Urothelium cell line (cell line): ENCODE measurements around the gene BLTP2.
"Not testable (repeated sequence)": the region's sequence is repeated elsewhere in the genome, so short reads cannot be mapped to it uniquely, and the experiment has no call there.

Source experiments
- DNase-seq: peaks from one replicate; pipeline ENCODE4 v3.0.0; 2011; ENCODE audit warnings: low spot score, mixed read lengths
- FAIRE-seq: peaks from 2 replicates; lab custom pipeline; 2011; peaks lifted over from hg19 to GRCh38; lab: Jason Lieb, UNC

The BLTP2 gene

DNA sequence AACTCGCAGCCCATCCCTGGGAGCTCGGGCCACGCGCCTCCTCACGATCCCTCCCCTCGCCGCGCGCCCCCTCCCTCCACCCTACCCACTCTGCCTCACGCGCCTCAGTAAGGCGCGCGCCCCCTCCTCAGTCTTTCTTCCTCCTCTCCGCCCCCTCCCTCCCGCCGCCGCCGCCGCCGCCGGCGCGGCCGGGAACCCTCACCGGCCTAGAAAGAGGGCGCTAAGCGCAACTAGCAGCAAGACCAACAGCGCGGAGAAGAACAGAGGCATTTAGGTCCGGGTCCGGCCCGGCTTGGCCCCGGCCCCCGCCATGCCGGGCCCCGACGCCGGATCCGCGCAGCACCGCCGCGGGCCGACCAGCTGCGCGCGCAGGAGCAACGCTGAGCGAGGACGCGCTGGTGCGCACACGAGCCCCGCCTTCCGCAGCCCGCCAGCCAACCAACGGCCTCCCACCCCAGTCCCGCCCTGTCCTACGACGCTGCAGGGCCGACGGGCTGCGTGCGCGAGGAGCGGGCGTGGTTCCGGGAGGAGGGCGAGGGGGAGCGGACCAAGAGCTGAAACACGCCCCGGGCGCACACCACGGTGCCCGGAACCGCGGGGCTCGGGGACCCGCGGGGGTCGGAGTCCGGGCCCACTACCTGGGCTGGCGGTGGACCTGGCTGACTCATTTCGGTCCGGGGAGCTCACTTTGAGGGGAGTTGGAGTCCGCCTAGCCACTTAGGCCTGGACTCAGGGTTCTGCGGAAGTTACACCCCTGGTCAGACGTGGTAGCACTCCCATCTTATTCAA, at the start of gene BLTP2:
Gene BLTP2, minus strand, starts transcription at position 372 of the 789 bp plus-strand sequence. Its CDS starts 102 bp downstream, at position 270.
- DNase-seq (peak; percentile 99), FAIRE-seq (peak; percentile 80)

DNA sequence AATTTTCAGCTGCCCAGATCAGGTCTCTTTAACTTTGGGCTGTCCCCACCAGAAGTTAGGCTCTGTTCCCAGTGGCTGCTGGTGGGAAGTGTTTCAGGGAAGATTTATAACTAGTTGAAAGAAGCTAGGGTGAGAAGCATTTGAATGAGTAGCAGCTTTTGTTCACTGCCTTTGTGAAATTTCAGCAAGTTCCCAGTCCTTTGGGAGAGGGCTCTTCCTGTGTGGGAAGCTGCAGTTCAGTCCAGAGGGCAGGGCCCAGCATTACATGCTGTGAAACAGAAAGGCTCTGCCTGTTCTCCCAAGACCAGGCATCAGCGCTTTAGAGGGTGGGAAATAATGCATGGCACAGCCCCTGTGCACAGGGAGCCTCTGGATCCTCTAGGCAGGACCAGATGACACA, 48.9 kb upstream of the BLTP2 start:
- DNase-seq, result no peak
- FAIRE-seq, result no peak

DNA sequence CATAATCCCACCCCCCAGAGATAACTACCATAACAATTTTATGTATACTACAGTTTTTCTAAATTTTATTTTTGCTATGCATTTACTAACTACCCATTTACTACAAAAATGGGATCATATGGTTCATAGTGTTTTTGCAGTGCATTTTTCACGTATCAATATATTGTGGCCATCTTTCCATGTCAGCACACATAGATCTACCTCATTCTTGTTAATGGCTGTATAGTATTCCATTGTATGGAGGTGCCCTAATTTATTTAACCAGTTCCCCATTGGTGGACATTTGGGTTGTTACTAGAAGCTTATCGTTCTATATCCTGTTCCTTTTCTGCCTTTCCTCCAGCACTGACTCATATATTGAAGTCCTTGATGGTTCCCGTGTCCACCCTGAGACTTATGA, 44.1 kb upstream of the BLTP2 start:
- no peak for FAIRE-seq
- no peak for DNase-seq

DNA sequence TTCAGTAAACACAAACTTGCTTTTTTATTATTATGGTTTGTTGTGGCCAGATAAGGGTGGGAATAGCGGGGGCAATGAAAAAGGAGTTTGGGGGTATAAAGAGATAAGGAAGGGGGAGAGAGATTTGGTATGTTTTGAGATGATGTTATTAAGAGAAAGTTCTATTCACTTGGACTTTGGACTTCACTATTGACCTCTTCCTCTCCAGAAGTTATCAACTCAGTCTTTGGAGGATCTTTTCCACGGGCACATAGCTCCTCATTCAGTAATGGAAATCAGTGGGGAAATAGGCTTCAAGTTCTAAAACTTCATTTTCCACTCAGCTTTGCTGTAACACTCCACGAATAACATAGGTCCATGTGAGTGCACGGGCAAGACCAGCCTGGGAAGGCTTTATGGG, 43.5 kb upstream of the BLTP2 start:
- FAIRE-seq (no peak), DNase-seq (no peak)

DNA sequence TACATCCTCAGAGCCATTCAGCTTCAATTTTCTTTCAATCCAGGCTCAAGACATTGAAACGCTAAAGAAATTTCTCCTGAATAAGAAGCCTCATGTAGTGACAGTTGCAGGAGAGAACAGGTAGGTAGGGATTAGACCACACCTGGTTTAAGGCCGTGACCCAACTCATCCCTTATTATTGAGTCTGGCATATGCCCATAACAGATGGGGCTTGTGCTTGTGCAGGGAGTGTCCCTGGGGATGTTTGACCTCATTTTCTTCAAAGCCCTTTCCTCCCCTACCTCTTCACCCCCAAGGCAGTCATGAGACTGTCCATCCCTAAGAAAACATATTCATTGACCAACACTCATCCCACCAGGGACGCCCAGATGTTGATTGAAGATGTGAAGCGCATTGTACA, 41.3 kb upstream of the BLTP2 start:
- DNase-seq (no peak), FAIRE-seq (no peak)

DNA sequence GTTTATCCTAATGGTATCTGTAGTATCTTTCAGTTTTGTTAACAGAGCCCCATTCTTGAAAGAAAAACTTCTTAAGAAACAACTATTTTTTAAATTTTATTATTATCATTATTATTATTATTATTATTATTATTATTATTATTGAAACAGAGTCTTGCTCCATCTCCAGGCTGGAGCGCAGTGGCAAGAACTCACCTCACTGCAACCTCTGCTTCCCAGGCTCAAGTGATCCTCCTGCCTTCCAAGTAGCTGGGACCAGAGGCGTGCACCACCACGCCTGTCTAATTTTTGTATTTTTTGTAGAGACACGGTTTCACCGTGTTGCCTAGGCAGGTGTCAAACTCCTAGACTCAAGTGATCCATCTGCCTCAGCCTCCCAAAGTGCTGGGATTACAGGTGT, 40.4 kb upstream of the BLTP2 start:
- no peak for FAIRE-seq

DNA sequence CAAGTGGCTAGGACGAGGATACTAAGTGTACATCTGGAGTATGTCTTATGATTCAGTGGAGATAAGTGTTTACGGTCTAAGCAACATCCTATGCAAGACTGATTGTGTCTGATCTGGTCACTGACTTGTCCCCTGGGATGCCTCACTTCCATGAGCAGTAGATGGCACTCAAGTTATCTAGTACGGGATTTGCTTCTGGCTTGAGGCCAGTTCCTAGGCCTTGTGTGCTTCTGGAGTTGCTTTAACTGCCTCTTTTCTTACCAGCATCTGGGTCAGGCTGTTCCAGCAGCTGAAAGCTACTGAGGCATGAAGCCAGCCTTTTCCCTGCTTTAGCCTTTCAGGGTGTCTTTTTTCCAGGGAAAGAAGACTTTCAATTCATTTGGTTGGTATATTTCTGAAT, 40.0 kb upstream of the BLTP2 start:
- no peak for DNase-seq
- peak; percentile 74 for FAIRE-seq

More for the DNA sequence above, 40.4 kb upstream of the BLTP2 start:
- DNase-seq, result no peak

DNA sequence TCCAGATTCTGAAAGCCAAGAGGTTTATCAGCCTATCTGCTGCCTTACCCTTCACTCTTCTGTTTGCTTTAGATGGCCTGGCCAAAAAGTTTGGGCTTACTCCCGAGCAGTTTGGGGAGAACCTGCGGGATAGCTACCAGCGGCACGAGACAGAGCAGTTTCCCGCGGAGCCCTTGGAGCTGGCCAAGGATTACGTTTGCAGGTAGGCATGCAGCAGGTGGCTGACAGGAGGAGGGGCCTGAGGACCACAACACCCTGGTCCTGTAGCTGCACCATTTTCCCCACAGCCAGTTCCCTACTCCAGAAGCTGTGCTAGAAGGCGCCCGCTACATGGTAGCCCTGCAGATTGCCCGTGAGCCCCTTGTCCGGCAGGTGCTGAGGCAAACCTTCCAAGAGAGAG, 37.7 kb upstream of the BLTP2 start:
- FAIRE-seq, result no peak
- DNase-seq, result no peak

DNA sequence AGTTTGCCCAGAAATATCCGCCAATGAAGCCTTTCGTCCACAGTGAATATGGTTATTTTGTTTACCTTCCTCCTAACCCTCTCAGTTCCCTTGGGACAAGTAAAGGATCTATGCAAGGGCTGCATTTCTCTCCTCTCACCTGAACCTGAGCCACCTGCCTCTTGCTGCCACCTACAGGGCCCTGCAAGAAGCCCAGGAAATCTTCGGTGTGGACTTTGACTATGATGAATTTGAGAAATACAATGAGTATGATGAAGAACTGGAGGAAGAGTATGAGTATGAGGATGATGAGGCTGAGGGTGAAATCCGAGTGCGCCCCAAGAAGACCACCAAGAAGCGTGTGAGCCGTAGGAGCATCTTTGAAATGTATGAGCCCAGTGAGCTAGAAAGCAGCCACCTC, 31.0 kb upstream of the BLTP2 start:
- FAIRE-seq, result no peak
- DNase-seq, result no peak

DNA sequence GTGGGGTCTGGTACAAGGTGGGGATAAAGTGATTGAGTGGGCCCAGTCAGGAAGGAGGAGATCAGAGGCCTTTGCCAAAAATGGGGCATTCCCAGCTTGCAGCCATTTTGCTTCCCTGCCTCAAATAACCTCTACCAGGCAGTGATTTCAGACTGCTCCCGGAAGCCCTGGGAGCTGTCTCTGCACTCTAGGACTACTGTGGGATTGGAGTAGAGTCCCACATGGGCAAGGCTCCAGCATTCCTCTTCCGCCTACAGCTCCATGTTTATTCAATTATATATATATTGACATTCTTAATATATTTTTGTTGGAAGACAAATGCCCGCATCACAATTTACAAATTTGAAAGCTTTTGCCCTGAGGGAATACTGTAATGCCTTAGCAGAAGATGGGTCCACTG, 30.5 kb upstream of the BLTP2 start:
- DNase-seq (no peak), FAIRE-seq (no peak)

DNA sequence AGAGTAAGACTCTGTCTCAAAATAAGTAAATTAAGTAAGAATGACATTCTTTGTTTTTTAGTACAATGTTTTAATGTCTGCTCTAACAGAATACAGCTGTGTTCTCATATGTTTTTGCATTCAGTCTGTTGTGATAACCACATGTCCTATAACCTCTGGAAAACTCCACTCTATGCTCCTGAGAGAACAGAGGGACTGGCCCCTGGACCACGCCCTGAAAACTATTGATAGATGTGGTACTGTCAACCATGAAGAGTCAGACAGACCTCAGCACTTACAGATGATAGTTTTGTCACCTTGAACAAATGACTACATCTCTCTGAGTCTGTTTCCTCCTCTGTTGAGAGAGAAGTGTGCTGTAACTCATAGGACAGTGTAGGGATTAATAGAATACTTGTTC, 25.0 kb upstream of the BLTP2 start:
- FAIRE-seq (no peak), DNase-seq (no peak)

DNA sequence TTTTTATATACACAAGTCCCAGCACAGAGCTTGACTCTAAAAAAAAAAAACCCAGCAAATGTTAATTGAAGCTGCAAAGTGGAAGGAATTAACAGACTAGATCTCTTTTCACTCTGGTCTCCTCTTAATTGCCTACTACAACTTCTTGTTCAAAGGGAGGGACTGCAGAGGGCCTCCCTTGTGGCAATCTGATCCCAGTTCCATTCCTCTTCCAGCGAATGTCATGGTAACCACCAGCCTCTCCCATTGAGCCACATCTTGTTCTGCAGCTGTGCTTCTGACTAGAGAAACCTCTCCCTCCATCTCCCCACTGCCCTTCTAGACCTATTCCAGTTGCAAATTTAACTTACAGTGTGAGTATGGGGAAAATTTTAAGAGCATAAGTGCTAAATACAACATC, 22.9 kb upstream of the BLTP2 start:
- FAIRE-seq, result no peak
- DNase-seq, result no peak

DNA sequence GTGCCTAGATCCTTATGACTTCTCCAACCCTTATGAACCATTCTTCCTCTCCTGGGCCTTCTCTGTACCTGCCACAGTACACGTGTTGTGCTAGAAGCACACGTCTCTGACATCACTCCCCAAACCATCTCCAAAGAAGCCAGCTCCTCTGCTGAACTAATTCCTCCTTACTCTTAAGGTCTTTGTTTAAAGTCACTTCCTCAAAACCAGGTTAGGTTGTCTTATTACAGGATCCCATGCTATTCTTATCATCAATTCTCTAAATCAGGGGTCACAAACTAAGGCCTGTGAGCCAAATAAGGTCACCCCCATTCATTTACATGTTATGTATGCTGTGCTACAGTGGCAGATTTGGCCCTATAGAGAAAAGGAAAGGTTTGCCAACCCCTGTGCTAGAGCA, 21.0 kb upstream of the BLTP2 start:
- FAIRE-seq, result no peak

DNA sequence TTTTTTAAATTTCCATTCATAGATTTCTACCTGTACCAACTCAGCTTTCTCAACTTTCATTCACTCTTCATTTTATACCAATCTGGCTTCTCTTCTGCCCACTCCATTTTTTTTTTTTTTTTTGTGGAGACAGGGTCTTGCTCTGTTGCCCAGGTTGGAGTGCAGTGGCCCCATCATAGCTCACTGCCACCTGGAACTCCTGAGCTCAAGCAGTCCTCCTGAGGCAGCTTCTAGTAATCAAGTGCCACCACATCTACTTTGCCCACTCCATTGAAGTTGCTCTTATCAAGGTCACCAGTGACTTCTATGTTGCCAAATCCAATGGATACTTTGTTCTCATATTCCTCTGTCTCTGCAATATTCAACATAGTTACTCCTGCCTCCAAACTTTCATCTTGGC, 18.8 kb upstream of the BLTP2 start:
- no peak for FAIRE-seq

More for the DNA sequence above, 21.0 kb upstream of the BLTP2 start:
- no peak for DNase-seq

DNA sequence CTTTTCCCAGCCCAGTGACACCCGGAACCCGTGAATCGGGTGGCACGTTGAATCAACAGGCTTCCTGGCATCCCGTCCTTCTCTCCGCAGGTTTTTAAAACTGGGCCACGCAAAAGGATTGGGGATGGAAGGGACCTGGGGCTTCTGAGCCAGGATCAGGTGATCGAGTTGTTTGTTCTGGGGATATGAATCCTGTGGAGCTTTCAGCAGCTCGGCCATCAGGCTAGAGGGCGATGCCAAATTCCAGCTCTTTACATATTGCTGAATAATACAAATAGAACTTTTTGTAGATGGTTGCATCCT, 17.5 kb upstream of the BLTP2 start:
- DNase-seq (no peak), FAIRE-seq (no peak)

More for the DNA sequence above, 18.8 kb upstream of the BLTP2 start:
- DNase-seq, result no peak

DNA sequence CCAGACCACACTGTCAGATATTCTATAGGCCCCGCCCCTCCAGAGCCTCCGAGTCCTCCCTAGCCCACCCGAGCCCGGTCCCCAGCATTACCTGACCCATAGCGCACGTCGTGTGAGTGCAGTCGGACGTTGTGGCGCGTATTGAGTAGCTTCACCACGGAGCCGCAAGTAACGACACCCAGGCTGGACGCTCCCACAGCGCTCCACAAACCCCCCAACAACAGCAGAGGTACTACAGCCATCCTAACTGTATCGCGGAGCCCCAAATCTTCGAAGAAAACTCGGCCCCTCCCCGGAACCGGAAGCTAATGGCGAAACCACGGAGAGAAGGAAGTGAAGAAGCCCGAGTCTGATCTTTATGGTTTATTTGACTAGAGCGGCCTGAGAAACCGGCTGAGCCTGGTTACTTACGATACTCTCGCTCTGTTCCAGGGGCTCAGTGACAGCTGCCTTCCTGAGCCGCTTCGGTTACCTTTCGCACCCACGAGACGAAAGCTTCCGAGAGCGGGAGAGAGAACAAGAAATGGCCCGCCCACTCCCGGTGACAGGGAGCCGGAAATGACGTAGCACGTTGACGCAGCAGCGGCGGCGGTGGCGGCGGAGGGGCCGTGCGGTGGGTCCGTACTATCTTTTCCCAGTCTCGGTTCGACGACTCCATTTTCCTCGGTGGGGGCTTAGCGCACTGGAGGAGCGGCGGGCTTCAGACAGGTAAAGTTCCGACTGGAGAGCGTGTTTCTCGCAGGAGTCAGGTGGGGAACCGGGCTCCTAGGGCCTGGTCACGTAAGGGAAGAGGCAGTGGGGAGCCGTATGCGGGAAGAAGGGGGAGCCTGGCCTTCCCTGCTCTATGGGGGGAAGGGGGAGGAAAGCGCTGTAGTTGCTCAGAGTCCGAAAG, 16.9 kb upstream of the BLTP2 start, which contains the start of the genes SDF2 and SUPT6H:
Gene SDF2, minus strand, starts transcription at position 272 of the 892 bp plus-strand sequence. Its CDS starts 30 bp downstream, at position 242.
Gene SUPT6H, plus strand, starts transcription at position 571 of the 892 bp plus-strand sequence. CDS start 11,197 bp downstream, outside the sequence.
- peak; percentile 50 for FAIRE-seq

DNA sequence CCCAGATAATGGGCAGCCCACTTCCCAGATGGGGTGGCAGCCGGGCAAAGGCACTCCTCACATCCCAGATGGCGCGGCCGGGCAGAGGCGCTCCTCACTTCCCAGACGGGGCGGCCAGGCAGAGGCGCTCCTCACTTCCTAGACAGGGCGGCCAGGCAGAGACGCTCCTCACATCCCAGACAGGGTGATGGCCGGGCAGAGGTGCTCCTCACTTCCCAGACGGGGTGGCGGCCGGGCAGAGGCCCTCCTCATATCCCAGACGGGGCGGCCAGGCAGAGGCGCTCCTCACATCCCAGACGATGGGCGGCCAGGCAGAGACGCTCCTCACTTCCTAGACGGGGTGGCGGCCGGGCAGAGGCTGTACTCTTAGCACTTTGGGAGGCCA, 14.5 kb upstream of the BLTP2 start:
- not testable (repeated sequence) for FAIRE-seq, DNase-seq

More for the DNA sequence above, 16.9 kb upstream of the BLTP2 start, which contains the start of the genes SDF2 and SUPT6H:
- DNase-seq, result peak; percentile 95

DNA sequence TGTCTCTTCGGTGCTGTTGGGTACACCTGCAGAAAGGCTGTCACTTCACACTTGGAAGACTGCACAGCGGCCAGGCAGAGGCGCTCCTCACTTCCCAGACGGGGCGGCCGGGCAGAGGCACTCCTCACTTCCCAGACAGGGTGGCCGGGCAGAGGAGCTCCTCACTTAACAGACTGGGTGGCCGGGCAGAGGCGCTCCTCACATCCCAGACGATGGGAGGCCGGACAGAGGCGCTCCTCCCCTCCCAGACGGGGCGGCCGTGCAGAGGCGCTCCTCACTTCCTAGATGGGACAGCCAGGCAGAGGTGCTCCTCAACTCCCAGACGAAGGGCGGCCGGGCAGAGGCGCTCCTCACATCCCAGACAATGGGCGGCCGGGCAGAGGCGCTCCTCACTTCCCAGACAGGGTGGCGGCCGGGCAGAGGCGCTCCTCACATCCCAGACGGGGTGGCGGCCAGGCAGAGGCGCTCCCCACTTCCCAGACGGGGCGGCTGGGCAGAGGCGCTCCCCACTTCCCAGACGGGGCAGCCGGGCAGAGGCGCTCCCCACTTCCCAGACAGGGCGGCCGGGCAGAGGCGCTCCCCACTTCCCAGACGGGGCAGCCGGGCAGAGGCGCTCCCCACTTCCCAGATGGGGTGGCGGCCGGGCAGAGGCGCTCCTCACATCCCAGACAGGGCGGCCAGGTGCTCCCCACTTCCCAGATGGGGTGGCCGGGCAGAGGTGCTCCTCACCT, 14.0 kb upstream of the BLTP2 start:
- FAIRE-seq, result not testable (repeated sequence)

DNA sequence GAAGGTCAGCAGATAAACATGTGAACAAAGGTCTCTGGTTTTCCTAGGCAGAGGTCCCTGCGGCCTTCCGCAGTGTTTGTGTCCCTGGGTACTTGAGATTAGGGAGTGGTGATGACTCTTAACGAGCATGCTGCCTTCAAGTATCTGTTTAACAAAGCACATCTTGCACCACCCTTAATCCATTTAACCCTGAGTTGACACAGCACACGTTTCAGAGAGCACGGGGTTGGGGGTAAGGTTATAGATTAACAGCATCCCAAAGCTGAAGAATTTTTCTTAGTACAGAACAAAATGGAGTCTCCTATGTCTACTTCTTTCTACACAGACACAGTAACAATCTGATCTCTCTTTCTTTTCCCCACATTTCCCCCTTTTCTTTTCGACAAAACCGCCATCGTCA, 13.4 kb upstream of the BLTP2 start:
- not testable (repeated sequence) for DNase-seq, FAIRE-seq

More for the DNA sequence above, 14.0 kb upstream of the BLTP2 start:
- DNase-seq, result not testable (repeated sequence)

DNA sequence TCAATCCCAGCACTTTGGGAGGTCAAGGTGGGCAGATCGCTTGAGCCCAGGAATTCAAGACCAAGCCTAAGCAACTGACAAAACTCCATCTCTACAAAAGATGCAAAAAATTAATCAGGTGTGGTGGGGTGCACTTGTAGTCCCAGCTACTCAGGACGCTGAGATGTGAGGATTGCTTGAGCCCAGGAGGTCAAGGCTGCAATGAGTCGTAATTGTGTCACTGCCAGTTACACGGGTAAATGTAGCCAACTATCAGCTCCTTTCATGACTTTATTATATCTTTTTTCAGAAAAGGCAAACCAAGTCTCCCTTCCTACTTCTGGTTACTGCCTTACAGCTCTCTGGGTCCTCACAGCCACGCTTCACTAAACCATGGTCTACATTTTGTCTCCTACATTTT, 12.8 kb upstream of the BLTP2 start:
- FAIRE-seq, result no peak

DNA sequence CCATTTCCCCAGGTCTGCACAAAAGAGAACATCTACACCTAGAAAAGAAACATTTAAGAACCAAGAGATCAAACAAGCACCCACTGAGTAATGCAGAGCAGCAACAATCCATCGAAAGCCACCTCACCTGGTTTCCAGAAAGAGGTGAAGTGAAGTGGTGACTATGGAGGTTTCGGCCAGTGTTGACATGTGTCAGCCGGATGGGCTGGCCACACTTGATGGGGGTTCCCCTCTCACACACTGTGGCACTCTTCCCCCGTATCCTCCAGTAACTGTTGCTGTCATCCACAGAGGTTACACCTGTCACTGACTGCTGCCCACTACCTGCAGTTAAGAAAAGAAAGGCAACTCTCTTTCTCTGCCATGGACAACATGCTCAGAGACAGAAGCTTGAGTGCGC, 10.2 kb upstream of the BLTP2 start:
- FAIRE-seq (no peak), DNase-seq (no peak)

More for the DNA sequence above, 12.8 kb upstream of the BLTP2 start:
- no peak for DNase-seq
